ENCODE results near the gene TCHH. TPM values are rescaled to one million over a fixed set of nuclear protein-coding genes. Genes with fewer than 3 reads are reported as not detected.
"Not testable (repeated sequence)": the region's sequence is repeated elsewhere in the genome, so short reads cannot be mapped to it uniquely, and the experiment has no call there.

The TCHH gene
- total and polyA plus RNA-seq, 12 donors, result 0.01 to 0.07 (median 0.05) TPM; not detected in 9

DNA sequence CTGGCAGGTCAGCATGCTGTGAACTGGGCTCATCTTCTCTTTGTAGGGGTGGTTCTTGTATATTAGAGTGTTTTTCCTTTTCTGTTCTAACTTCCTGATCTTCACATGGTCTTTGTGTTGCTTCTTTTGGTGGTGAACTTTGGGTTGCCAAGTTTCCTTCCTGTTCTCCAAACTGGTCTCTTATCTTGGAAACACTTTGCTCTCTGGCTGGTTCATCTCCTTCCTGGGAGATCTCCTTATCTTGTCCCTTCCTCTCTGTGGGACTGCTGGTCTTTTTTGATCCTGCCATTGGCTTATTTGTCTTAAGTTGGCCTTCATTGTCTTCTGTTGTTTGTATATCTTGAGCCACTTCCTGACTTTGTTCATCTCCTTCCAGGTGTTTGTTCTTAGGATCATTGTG, 28.5 kb downstream of the TCHH start:
- intact Hi-C loops (cut with DNase I), result no loop called here
- H3K4me3 ChIP-seq, result no peak overlapping the region

GRCh38 chr1:152084853-152085252, 30.4 kb downstream of the TCHH start:
- ATAC-seq, result no peak

More for the DNA sequence above, 28.5 kb downstream of the TCHH start:
- ATAC-seq, result no peak
- no peak for DNase-seq
- H3K36me3 ChIP-seq, result no peaks in the 10 kb centered on the region
- TF ChIP-seq CTCF (IDR thresholded peaks at IDR 0.05), result no peak
- H3K9me3 ChIP-seq, result peaks cover 0 to 1% (median 0%) of the 10 kb centered on the region in 11 donors
- H3K4me1 ChIP-seq, result no peaks in the 10 kb centered on the region
- peaks cover 0 to 41% (median 18%) of the 10 kb centered on the region in 7 donors for H3K27me3 ChIP-seq
- H3K27ac ChIP-seq, result no peak overlapping the region

DNA sequence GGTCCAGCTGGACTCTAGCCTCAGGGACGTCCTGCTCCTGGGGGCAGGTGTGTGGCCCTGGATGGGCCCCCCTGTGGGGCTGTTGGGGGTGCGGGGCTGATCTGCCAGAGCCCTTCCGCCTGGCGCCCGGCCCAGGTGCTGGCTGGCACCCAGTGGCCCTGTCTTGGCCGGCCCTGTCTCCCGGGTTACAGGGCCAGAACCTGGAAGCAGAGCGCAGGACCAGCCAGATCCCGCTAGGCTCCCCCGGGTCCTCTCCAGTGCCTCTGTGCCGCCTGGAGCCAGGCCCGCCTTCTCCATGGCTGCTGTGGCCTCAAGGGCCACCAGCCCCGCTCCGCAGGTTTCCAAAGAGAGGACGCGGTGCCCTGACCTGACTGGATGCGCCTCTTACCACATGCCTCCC, 34.2 kb downstream of the TCHH start:
- 90 to 92% methylated on average over 17 of the region's 17 CpGs for WGBS, 2 donors
- DNase-seq; H3K9me3 ChIP-seq; ATAC-seq; H3K36me3 ChIP-seq; H3K27ac ChIP-seq; H3K4me3 ChIP-seq; H3K4me1 ChIP-seq; intact Hi-C loops (cut with DNase I): not testable (repeated sequence)
- peaks cover 0 to 25% (median 14%) of the 10 kb centered on the region in 7 donors for H3K27me3 ChIP-seq

More at GRCh38 chr1:152084853-152085252, 30.4 kb downstream of the TCHH start:
- intact Hi-C loops (cut with DNase I), result no loop called here
- Histone ChIP-seq H3K4me1 (no peaks in the 10 kb centered on the region), H3K4me3 (no peak overlapping the region), H3K27me3 (peaks cover 0 to 37% (median 15%) of the 10 kb centered on the region in 7 donors), H3K9me3 (no peaks in the 10 kb centered on the region), H3K27ac (no peak overlapping the region), H3K36me3 (no peaks in the 10 kb centered on the region)
- no peak for DNase-seq
- TF ChIP-seq CTCF (IDR thresholded peaks at IDR 0.05), result no peak
- WGBS, 2 donors, result 38 to 45% methylated on average over 1 of the region's 1 CpG

DNA sequence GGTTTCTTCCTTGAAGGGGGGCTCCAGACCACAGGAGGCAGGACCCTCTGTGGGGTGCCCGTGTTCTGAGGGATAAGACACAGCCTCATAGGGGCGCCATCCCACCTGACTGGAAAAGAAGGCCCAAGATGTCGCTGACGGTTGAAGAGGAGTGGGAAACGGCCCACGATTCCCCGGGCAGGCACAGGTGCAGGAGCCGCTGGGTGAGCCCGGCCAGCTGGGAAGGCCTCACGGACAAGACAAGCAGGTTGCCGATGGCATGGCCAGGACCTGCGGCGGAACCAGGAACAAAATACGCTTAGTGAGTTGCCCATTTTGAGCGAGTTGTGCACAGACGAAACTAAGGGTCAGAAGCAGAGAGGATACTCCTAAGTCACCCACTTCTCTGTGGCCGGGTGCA, 34.8 kb downstream of the TCHH start:
- H3K27me3 ChIP-seq, result peaks cover 0 to 26% (median 13%) of the 10 kb centered on the region in 7 donors
- H3K36me3 ChIP-seq; ATAC-seq; H3K9me3 ChIP-seq; DNase-seq; H3K4me3 ChIP-seq; H3K4me1 ChIP-seq; H3K27ac ChIP-seq; intact Hi-C loops (cut with DNase I): not testable (repeated sequence)
- 90 to 91% methylated on average over 17 of the region's 17 CpGs for WGBS, 2 donors

GRCh38 chr1:152078831-152079441, 36.3 kb downstream of the TCHH start:
- no peaks in the 10 kb centered on the region for H3K36me3 ChIP-seq
- TF ChIP-seq CTCF (IDR thresholded peaks at IDR 0.05), result no peak
- peaks cover 0 to 30% (median 13%) of the 10 kb centered on the region in 7 donors for H3K27me3 ChIP-seq
- WGBS, 2 donors, result 84 to 87% methylated on average over 24 of the region's 24 CpGs
- no peaks in the 10 kb centered on the region for H3K9me3 ChIP-seq
- no peak for ATAC-seq
- intact Hi-C loops (cut with DNase I), result no loop called here
- H3K27ac ChIP-seq, result no peak overlapping the region
- H3K4me3 ChIP-seq, result no peak overlapping the region
- no peaks in the 10 kb centered on the region for H3K4me1 ChIP-seq
- no peak for DNase-seq

Measured in heart right ventricle (tissue), 16 donors.